GM13976 (cell line): ENCODE results near the gene RPS5.
"Not testable (repeated sequence)": the region's sequence is repeated elsewhere in the genome, so short reads cannot be mapped to it uniquely, and the experiment has no call there.

Experiments used
- DNase-seq: peaks from one replicate; pipeline ENCODE4 v3.0.0; 2012; ENCODE audit warnings: low spot score
- in situ Hi-C: fragments of 300-500 bp; cut with MboI; formaldehyde crosslinking; loops from one replicate; pipeline ENCODE4 v1.12.0; 2022; ENCODE audit warnings: low sequenced_read_pairs, mixed read lengths, inconsistent platforms; ENCODE audit not compliant: unreplicated experiment
- TF ChIP-seq, protein P1 (sequence below): IDR thresholded peaks from 2 replicates; pipeline ENCODE4 v1.5.1; 2012; ENCODE audit warnings: borderline replicate concordance, mild to moderate bottlenecking; ENCODE audit not compliant: insufficient read depth; ENCODE audit errors: extremely low read depth, missing control alignments, control extremely low read depth

The RPS5 gene

DNA sequence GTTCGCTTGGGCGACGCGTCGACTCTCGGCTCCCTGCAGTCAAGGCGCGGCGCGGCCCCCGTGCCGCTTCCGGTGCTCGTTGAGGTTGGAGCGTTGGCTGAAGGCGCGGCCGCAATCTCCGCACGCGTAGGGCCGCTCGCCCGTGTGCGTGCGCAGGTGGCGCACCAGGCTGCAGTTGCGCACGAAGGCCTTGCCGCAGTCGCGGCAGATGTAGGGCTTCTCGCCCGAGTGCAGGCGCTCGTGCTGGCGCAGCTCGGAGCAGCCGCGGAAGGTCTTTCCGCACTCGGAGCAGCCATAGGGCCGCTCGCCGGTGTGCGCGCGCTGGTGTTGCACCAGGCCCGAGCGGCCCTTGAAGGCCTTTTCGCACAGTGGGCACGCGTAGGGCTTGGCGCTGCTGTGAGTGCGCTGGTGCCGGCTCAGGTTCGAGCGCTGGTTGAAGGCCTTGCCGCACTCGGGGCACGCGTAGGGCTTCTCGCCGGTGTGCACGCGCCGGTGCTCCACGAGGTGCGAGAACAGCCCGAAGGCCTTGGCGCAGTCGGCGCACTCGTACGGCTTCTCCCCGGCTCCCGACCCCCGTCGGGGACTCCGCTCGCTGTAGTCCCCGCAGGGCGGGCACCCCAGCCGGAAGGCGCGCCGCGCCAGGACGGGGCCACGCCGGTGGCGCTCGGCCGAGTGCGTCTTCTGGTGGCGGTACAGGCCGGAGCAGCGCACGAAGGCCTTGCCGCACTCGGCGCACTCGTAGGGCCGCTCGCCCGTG is 19.2 kb upstream of the RPS5 start:
- DNase-seq, result no peak
- in situ Hi-C loops, result no loop called here
- TF ChIP-seq, protein P1, sequence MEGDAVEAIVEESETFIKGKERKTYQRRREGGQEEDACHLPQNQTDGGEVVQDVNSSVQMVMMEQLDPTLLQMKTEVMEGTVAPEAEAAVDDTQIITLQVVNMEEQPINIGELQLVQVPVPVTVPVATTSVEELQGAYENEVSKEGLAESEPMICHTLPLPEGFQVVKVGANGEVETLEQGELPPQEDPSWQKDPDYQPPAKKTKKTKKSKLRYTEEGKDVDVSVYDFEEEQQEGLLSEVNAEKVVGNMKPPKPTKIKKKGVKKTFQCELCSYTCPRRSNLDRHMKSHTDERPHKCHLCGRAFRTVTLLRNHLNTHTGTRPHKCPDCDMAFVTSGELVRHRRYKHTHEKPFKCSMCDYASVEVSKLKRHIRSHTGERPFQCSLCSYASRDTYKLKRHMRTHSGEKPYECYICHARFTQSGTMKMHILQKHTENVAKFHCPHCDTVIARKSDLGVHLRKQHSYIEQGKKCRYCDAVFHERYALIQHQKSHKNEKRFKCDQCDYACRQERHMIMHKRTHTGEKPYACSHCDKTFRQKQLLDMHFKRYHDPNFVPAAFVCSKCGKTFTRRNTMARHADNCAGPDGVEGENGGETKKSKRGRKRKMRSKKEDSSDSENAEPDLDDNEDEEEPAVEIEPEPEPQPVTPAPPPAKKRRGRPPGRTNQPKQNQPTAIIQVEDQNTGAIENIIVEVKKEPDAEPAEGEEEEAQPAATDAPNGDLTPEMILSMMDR, result no peak

DNA sequence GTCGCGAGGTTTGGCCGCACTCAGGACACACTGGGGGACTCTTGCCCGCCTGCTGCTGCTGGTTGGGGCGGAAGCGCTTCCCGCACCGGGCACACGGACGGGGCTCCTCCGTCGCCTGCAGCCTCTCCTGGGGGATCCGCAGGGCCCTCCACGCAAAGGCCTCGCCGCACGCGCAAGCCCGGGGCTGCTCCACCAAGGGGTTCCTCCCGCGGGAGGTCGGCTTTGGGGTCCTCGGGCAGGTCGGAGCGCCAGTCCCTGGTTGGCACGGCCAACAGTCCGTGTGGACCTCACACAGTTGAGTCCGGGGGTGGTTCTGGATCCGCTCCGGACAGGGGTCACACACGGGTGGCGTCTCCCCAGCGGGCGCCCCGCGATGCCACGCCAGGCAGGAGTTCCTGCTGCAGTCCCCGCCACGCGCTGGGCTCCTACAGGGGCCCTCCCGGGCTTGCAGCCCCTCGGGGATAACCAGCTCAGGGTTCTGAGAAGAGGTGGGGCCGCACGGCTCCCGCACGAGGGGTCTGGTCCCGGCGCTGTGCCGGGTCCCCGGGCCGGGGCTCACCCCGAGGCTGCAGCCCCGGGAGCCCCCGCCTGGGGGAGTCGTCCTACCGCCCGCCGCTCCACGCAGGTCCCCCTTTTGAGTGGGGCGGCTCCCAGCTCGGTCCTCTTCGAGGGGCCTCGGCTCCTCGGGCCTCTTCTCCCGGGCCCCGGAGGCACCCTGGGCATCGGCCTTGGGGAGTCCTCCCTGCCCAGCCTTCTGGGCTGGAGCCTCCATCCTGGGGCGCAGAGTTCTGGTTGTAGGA is 18.3 kb upstream of the RPS5 start:
- no peak for DNase-seq
- in situ Hi-C loops, result no loop called here

DNA sequence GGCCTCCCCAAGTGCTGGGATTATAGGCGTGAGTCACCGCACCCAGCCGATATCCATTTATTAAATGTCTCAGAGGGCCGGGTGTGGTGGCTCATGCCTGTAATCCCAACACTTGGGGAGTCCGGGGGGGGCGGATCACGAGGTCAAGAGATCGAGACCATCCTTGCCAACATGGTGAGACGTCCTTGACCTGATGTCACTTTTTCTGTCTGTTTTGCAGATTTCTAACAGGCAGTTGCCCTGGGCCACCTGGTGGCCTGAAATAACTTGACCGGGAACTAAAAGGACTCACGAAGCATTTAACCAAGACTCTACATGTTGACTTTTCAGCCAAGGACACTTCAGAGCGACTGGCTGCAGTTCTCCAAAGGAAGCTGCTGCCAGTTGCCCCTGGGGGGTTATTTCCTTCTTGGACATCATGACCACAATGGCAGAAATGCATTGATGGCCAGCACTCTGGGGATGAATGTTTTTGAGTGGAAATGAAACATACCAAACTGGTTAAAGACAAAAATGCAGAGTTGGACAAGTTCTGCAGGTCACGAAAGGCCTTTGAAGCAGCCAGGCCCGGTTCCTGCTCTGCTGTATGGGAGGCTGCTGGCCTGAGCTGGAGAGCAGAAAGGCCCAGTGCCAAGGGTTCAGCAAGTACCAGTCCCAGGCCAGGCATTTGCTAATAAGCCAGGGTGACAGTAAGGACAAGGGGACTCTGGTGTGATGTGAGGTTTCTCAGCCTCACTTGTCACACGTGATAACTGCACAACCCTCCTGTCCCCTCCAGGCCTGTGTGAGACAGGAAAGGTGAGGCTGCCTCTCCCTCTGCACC is 14.5 kb upstream of the RPS5 start:
- TF ChIP-seq, protein P1, result no peak
- no peak for DNase-seq
- in situ Hi-C loops, result no loop called here

More for the DNA sequence above, 18.3 kb upstream of the RPS5 start:
- TF ChIP-seq, protein P1, result no peak

DNA sequence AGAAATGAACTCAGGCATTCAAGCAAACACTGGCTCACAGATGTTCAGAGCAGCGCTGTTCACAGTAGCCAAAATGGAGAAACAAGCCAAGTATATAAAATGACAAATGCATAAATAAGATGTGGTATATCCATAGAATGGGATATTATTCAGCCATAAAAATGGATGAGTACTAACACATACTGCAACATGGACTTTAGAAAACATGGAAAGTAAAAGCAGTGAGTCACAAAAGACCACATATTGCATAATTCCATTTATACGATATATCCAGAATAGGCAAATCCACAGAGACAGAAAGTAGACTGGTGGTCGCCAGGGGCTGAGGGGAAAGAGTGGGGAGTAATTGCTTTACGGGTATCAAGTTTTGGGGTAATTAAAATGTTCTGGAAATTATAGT is 12.9 kb upstream of the RPS5 start:
- DNase-seq, result no peak
- in situ Hi-C loops, result no loop called here
- TF ChIP-seq, protein P1, result no peak

DNA sequence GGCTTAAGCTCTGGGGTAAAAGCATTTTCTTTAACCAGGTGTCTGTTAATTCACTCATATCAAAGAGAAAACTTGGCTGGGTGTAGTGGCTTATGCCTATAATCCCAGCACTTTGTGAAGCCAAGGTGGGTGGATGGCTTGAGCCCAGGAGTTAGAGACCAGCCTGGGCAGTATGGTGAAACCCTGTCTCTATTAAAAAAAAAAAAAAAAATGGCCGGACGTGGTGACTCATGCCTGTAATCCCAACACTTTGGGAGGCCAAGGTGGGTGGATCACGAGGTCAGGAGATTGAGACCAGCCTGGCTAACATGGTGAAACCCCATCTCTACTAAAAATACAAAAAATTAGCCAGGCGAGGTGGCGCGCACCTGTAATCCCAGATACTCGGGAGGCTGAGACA is 10.3 kb upstream of the RPS5 start:
- in situ Hi-C loops, DNase-seq: not testable (repeated sequence)

DNA sequence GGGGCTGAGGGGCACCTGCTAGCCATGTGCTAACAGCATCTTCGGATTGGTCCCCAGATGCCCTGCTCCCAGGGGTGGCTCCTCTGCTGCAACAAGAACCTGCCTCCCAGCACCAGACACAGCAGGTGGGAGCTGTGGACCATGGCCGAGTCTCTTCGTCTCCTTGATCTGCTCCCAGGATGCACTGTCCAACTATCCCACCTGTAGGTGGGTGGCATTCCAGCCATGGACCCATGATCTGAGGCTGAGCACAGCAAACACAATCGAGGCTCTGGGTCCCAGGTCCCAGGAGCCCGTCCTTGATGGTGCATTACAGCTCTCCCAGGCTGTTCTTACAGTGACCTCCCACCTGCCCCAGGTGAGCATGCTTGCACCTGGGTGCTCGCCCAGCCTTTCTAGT is 7.8 kb upstream of the RPS5 start:
- TF ChIP-seq, protein P1, result no peak
- in situ Hi-C loops, result no loop called here
- DNase-seq, result no peak

DNA sequence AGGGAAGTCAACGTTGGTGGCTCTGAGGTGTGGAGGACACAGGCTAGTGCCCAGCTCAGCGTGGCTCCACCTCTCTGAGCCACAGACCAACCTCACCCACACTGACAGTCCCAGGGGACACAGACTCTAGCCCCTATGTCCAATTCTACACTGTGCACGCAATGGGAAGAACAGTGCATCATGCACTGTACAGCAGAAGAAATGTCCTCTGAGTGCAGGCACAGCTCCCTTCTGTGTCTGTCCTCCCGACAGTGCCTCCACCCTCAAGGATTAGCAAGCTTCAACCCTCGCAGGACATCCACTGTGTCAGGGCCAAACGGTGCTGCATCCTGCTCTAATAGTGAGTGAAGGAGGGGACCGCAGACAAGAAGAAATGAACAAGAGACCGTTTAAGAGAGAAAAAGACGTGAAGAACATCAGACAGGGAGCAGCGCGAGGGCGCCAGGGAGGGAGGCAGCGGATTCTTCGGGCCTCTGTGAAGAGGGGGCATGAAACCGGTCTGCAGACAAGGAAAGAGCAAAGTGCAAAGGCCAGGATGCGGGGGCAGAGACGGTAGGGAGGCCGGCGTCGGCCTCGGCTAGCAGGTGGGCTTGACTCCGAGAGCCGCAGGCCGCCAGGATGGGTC is 6.9 kb upstream of the RPS5 start:
- no peak for DNase-seq
- TF ChIP-seq, protein P1, result no peak

More for the DNA sequence above, 6.9 kb upstream of the RPS5 start:
- in situ Hi-C loops, result no loop called here
